Measurements from ENCODE around the gene RNF182.
"Not testable (repeated sequence)": the region's sequence is repeated elsewhere in the genome, so short reads cannot be mapped to it uniquely, and the experiment has no call there.

RNF182 gene

GRCh38 chr6:13972602-13973001 lies 47.9 kb downstream of the RNF182 start:
- DNase-seq = not testable (repeated sequence)

- DNase-seq = not testable (repeated sequence)
These were observed 48.7 kb downstream of the RNF182 start for GRCh38 chr6:13973422-13973821.

GRCh38 chr6:13978102-13978640 lies 53.4 kb downstream of the RNF182 start:
- no peak for DNase-seq

GRCh38 chr6:13978787-13979186 lies 54.0 kb downstream of the RNF182 start:
- DNase-seq = no peak

- DNase-seq = no peak
These were observed 54.8 kb downstream of the RNF182 start for GRCh38 chr6:13979284-13980171.

- no peak for DNase-seq
These were observed 55.8 kb downstream of the RNF182 start for GRCh38 chr6:13980534-13980933.

GRCh38 chr6:13985663-13986325 lies 61.0 kb downstream of the RNF182 start:
- DNase-seq = no peak

GRCh38 chr6:13986700-13987399 lies 62.1 kb downstream of the RNF182 start:
- DNase-seq = no peak

GRCh38 chr6:13987400-13987865 lies 62.7 kb downstream of the RNF182 start:
- no peak for DNase-seq

- no peak for DNase-seq
These were observed 63.4 kb downstream of the RNF182 start for GRCh38 chr6:13988049-13988738.

GRCh38 chr6:13988908-13989307 lies 64.2 kb downstream of the RNF182 start:
- no peak for DNase-seq

GRCh38 chr6:13989496-13990144 lies 64.9 kb downstream of the RNF182 start:
- no peak for DNase-seq

GRCh38 chr6:13990796-13991195 lies 66.0 kb downstream of the RNF182 start:
- no peak for DNase-seq

- no peak for DNase-seq
These were observed 66.6 kb downstream of the RNF182 start for GRCh38 chr6:13991393-13991792.

GRCh38 chr6:13992417-13993055 lies 67.8 kb downstream of the RNF182 start:
- no peak for DNase-seq

GRCh38 chr6:13993416-13993815 lies 68.7 kb downstream of the RNF182 start:
- no peak for DNase-seq

- DNase-seq = no peak
These were observed 73.6 kb downstream of the RNF182 start for GRCh38 chr6:13998356-13998755.

- DNase-seq = no peak
These were observed 76.1 kb downstream of the RNF182 start for GRCh38 chr6:14000901-14001300.

GRCh38 chr6:14001329-14002012 lies 76.7 kb downstream of the RNF182 start:
- DNase-seq = no peak

- no peak for DNase-seq
These were observed 77.6 kb downstream of the RNF182 start for GRCh38 chr6:14002176-14002947.

Measured in left hindlimb (tissue), 1 donor.